ENCODE results near the gene STXBP3. TPM values are rescaled to one million over a fixed set of nuclear protein-coding genes. Genes with fewer than 3 reads are reported as not detected.

Gene STXBP3
- total RNA-seq, 1 experiment from 2014 or later, result 34.1 TPM

DNA sequence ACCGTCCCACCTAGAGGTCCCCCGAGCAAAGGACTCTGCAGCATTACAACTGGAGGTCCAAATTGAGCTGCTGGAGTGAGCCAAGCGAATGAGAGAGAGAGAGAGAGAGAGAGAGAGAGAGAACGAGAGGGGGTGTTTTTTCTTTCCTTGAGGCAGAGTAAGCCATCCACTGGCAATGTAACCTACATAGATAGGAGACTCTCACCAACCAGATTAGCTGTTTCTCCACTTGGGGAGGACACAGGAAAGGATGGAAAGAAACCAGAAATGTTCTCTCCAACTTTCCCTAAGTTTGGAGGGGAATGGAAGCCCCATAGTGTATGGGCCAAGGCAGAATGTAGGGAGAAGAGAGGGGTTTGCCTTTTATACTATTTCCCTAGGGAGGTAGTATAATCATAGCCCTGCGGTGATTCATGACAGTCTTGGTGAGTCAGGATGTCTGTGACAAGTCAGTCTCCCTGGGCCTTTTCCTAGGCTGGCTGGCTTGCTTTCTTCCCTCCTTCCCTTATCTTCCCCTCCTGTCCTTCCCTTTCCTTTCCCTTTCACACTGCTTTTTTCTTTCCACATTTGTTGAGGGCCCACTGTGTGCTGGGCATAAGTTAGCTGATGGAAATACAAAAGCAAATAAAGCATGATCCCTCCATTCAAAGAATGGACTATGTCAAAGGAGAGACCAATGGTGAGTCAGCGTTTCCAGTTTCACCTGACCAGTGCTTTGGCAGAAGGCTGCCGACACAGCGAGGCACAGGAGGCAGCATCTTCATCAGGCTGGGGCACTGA is 26.6 kb upstream of the STXBP3 start:
- Histone ChIP-seq H3K79me2 (ENCODE audit: insufficient read depth, low read length) (no peaks in the 10 kb centered on the region), H3K4me2 (ENCODE audit: insufficient read depth, insufficient read length, low read length) (peak overlapping the region; percentile 3), H2BK12ac (ENCODE audit: insufficient read length, low read depth, low read length) (no peak overlapping the region), H2BK120ac (ENCODE audit: low read depth, low read length, poor library complexity, severe bottlenecking) (no peak overlapping the region), H2BK15ac (ENCODE audit: low read depth, low read length) (no peak overlapping the region), H3K4ac (ENCODE audit: low read depth, low read length) (no peak overlapping the region), H3K56ac (ENCODE audit: insufficient read length, low read depth, low read length) (no peak overlapping the region), H4K91ac (ENCODE audit: insufficient read length, low read depth, low read length) (no peak overlapping the region), H3K27me3 (ENCODE audit: insufficient read depth, low read length) (no peaks in the 10 kb centered on the region), H2AFZ (ENCODE audit: low read length) (no peak overlapping the region), H2AK5ac (ENCODE audit: insufficient read length, low read length) (no peak overlapping the region), H2BK5ac (ENCODE audit: insufficient read length, low read length) (no peak overlapping the region), H3T11ph (ENCODE audit: low read length) (no peak overlapping the region), H3K23ac (ENCODE audit: insufficient read length, low read depth, low read length) (no peak overlapping the region), H3K79me1 (ENCODE audit: insufficient read depth, low read depth, low read length, poor library complexity, severe bottlenecking) (no peaks in the 10 kb centered on the region), H4K5ac (ENCODE audit: insufficient read length, low read depth, low read length) (no peak overlapping the region), H3K9ac (ENCODE audit: extremely low read depth, insufficient read length, low read length) (no peak overlapping the region), H3K18ac (ENCODE audit: insufficient read length, low read depth, low read length) (no peak overlapping the region), H4K8ac (replicated peaks; ENCODE audit: insufficient read length, low read depth, low read length) (no peak overlapping the region), H3K27ac (ENCODE audit: insufficient read length, low read depth, low read length) (no peak overlapping the region), H4K20me1 (ENCODE audit: control insufficient read depth, insufficient read depth, insufficient read length) (no peaks in the 10 kb centered on the region), H3K9me3 (ENCODE audit: control insufficient read depth, low read depth, low read length) (no peaks in the 10 kb centered on the region), H3K23me2 (ENCODE audit: insufficient read length, low read depth, low read length, poor library complexity, severe bottlenecking) (no peaks in the 10 kb centered on the region), H3K4me1 (ENCODE audit: insufficient read depth, low read length) (peaks cover 2% of the 10 kb centered on the region; the same call in 1 of the 2 replicates), H2BK20ac (ENCODE audit: low read depth, low read length, poor library complexity, severe bottlenecking) (no peak overlapping the region), H3K14ac (ENCODE audit: insufficient read depth, low read length) (no peak overlapping the region)
- Mint-ChIP-seq H3K9me3 (no peaks in the 10 kb centered on the region), H3K27me3 (ENCODE audit: low read depth) (no peaks in the 10 kb centered on the region; the same call in 1 of the 2 replicates), H3K4me1 (peaks cover 36 to 47% of the 10 kb centered on the region in 2 experiments), H3K36me3 (ENCODE audit: insufficient read depth in 1 of 3, low read depth in 3 of 3) (no peaks in the 10 kb centered on the region; a peak in 2 of 7 replicates), H3K4me3 (no peak overlapping the region), H3K27ac (peak overlapping the region; percentile 45 to 84 (median 80); a peak in 6 of 7 replicates)
- DNase-seq, result no peak
- TF ChIP-seq, protein P1, sequence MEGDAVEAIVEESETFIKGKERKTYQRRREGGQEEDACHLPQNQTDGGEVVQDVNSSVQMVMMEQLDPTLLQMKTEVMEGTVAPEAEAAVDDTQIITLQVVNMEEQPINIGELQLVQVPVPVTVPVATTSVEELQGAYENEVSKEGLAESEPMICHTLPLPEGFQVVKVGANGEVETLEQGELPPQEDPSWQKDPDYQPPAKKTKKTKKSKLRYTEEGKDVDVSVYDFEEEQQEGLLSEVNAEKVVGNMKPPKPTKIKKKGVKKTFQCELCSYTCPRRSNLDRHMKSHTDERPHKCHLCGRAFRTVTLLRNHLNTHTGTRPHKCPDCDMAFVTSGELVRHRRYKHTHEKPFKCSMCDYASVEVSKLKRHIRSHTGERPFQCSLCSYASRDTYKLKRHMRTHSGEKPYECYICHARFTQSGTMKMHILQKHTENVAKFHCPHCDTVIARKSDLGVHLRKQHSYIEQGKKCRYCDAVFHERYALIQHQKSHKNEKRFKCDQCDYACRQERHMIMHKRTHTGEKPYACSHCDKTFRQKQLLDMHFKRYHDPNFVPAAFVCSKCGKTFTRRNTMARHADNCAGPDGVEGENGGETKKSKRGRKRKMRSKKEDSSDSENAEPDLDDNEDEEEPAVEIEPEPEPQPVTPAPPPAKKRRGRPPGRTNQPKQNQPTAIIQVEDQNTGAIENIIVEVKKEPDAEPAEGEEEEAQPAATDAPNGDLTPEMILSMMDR (conservative IDR thresholded peaks at IDR 0.05), result no peak
- WGBS (ENCODE audit: extremely low coverage, insufficient read length, low lambda C conversion rate), result no CpG with 5 or more reads among the region's 8 CpGs
